ENCODE data around the gene TNIK. TPM values are rescaled to one million over a fixed set of nuclear protein-coding genes. Genes with fewer than 3 reads are reported as not detected.

The TNIK gene
- total and polyA plus RNA-seq, 10 donors = 0.85 to 34.5 (median 14.1) TPM

DNA sequence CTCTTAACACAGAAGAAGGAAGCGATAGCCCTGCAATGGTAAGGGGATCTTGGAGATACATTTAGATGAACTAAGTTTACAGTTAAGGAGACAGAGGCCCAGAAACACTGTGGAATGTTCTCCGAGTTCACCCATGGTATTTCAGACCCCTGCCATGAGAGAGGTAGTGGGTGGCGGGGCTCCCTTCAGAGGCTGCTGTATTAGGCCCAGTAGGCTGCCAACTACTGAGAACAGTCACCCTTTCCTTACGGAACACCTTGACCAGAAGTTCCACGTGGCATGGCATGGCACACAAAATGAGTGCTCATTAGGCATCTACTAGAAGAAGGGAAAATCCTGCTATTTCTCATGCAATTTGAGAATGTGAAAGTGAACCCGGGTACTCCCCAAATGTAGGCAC is 195.4 kb downstream of the TNIK start:
- Histone ChIP-seq H3K4me3 (no peak overlapping the region), H3K36me3 (no peaks in the 10 kb centered on the region), H3K27ac (no peak overlapping the region), H3K27me3 (replicated peaks in 1 of 7) (no peaks in the 10 kb centered on the region), H3K9me3 (no peaks in the 10 kb centered on the region), H3K4me1 (peaks cover 4 to 27% (median 11%) of the 10 kb centered on the region in 6 donors)
- no peak for DNase-seq
- intact Hi-C loops (cut with DNase I; ENCODE audit: low total_unique reads) = no loop called here
- TF ChIP-seq, protein P1, sequence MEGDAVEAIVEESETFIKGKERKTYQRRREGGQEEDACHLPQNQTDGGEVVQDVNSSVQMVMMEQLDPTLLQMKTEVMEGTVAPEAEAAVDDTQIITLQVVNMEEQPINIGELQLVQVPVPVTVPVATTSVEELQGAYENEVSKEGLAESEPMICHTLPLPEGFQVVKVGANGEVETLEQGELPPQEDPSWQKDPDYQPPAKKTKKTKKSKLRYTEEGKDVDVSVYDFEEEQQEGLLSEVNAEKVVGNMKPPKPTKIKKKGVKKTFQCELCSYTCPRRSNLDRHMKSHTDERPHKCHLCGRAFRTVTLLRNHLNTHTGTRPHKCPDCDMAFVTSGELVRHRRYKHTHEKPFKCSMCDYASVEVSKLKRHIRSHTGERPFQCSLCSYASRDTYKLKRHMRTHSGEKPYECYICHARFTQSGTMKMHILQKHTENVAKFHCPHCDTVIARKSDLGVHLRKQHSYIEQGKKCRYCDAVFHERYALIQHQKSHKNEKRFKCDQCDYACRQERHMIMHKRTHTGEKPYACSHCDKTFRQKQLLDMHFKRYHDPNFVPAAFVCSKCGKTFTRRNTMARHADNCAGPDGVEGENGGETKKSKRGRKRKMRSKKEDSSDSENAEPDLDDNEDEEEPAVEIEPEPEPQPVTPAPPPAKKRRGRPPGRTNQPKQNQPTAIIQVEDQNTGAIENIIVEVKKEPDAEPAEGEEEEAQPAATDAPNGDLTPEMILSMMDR (IDR thresholded peaks at IDR 0.05 in 8 of 11, conservative IDR thresholded peaks at IDR 0.05 in 3 of 11) = no peak
- no peak for TF ChIP-seq POLR2AphosphoS5 (IDR thresholded peaks at IDR 0.05)
- TF ChIP-seq POLR2A (IDR thresholded peaks at IDR 0.05) = no peak
- 93 to 98% (median 95%) methylated on average over 6 of the region's 6 CpGs for WGBS, 5 donors

- intact Hi-C loops (cut with DNase I; ENCODE audit: low total_unique reads) = no loop called here
- H3K4me1 ChIP-seq = peaks cover 4 to 23% (median 10%) of the 10 kb centered on the region in 6 donors
- H3K9me3 ChIP-seq = no peaks in the 10 kb centered on the region
- no peak overlapping the region for H3K27ac ChIP-seq
- TF ChIP-seq, protein P1 (IDR thresholded peaks at IDR 0.05 in 8 of 11, conservative IDR thresholded peaks at IDR 0.05 in 3 of 11) = no peak
- no peak for TF ChIP-seq POLR2A (IDR thresholded peaks at IDR 0.05)
- no peak for TF ChIP-seq POLR2AphosphoS5 (IDR thresholded peaks at IDR 0.05)
- no peaks in the 10 kb centered on the region for H3K27me3 ChIP-seq (replicated peaks in 1 of 7)
- no peak for DNase-seq
- no peak overlapping the region for H3K4me3 ChIP-seq
- no peaks in the 10 kb centered on the region for H3K36me3 ChIP-seq
- WGBS, 5 donors = 59 to 85% (median 61%) methylated on average over 1 of the region's 1 CpG
Observed at GRCh38 chr3:171262431-171262830, 197.8 kb downstream of the TNIK start.

DNA sequence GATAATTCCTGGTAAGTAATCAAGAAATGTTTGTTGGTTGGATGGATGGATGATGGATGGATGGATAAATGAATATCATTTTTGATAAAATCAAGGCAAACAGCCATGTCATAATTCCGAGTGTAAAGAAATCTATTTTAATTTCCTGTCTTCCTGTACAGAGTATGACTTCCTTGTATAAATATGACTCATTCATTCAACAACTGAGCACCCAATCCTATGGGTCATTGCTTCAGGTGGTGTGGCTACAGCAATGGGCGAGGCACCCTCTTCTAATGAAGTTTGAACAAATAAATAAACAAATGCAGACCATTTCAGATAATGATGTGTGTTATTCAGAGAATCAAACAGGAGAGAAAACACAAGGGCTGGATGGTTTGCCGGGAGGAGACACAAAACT is 198.7 kb downstream of the TNIK start:
- intact Hi-C loops (cut with DNase I; ENCODE audit: low total_unique reads) = no loop called here
- TF ChIP-seq POLR2AphosphoS5 (IDR thresholded peaks at IDR 0.05) (no peak), POLR2A (IDR thresholded peaks at IDR 0.05) (no peak)
- TF ChIP-seq, protein P1 (IDR thresholded peaks at IDR 0.05 in 8 of 11, conservative IDR thresholded peaks at IDR 0.05 in 3 of 11) = no peak
- Histone ChIP-seq H3K27me3 (replicated peaks in 1 of 7) (no peaks in the 10 kb centered on the region), H3K27ac (no peak overlapping the region), H3K4me1 (peaks cover 3 to 22% (median 4%) of the 10 kb centered on the region in 6 donors), H3K4me3 (no peak overlapping the region), H3K36me3 (no peaks in the 10 kb centered on the region), H3K9me3 (no peaks in the 10 kb centered on the region)
- 68 to 79% (median 75%) methylated on average over 3 of the region's 3 CpGs for WGBS, 5 donors
- no peak for DNase-seq

GRCh38 chr3:171260899-171261298 is 199.3 kb downstream of the TNIK start:
- intact Hi-C loops (cut with DNase I; ENCODE audit: low total_unique reads) = no loop called here
- peaks cover 0 to 22% (median 5%) of the 10 kb centered on the region in 6 donors for H3K4me1 ChIP-seq
- H3K4me3 ChIP-seq = no peak overlapping the region
- H3K27ac ChIP-seq = no peak overlapping the region
- no peaks in the 10 kb centered on the region for H3K27me3 ChIP-seq (replicated peaks in 1 of 7)
- DNase-seq = no peak
- TF ChIP-seq, protein P1 (IDR thresholded peaks at IDR 0.05 in 8 of 11, conservative IDR thresholded peaks at IDR 0.05 in 3 of 11) = no peak
- TF ChIP-seq POLR2A (IDR thresholded peaks at IDR 0.05) = no peak
- no peak for TF ChIP-seq POLR2AphosphoS5 (IDR thresholded peaks at IDR 0.05)
- H3K9me3 ChIP-seq = no peaks in the 10 kb centered on the region
- 92 to 96% (median 96%) methylated on average over 3 of the region's 3 CpGs for WGBS, 5 donors
- no peaks in the 10 kb centered on the region for H3K36me3 ChIP-seq
